ENCODE results near the gene FAM83F.
"Not testable (repeated sequence)": the region's sequence is repeated elsewhere in the genome, so short reads cannot be mapped to it uniquely, and the experiment has no call there.

FAM83F gene

GRCh38 chr22:39966470-39966869 is 28.3 kb upstream of the FAM83F start:
- no peak for DNase-seq

GRCh38 chr22:39967103-39967829 is 27.5 kb upstream of the FAM83F start:
- no peak for DNase-seq

- no peak for DNase-seq
Measured at GRCh38 chr22:39967996-39968972, 26.5 kb upstream of the FAM83F start.

- no peak for DNase-seq
Measured at GRCh38 chr22:39970742-39971141, 24.0 kb upstream of the FAM83F start.

- DNase-seq: no peak
Measured at GRCh38 chr22:39972641-39973040, 22.1 kb upstream of the FAM83F start.

- no peak for DNase-seq
Measured at GRCh38 chr22:39973656-39974055, 21.1 kb upstream of the FAM83F start.

GRCh38 chr22:39974065-39974464 is 20.7 kb upstream of the FAM83F start:
- DNase-seq: no peak

GRCh38 chr22:39979048-39979447 is 15.7 kb upstream of the FAM83F start:
- DNase-seq: no peak

GRCh38 chr22:39979458-39979857 is 15.3 kb upstream of the FAM83F start:
- no peak for DNase-seq

GRCh38 chr22:39980596-39980995 is 14.2 kb upstream of the FAM83F start:
- DNase-seq: no peak

- no peak for DNase-seq
Measured at GRCh38 chr22:39983346-39983745, 11.4 kb upstream of the FAM83F start.

GRCh38 chr22:39984006-39984405 is 10.7 kb upstream of the FAM83F start:
- no peak for DNase-seq

GRCh38 chr22:39984746-39985145 is 10.0 kb upstream of the FAM83F start:
- DNase-seq: no peak

- peak; percentile 43 to 53 for DNase-seq
Measured at GRCh38 chr22:39985383-39986035, 9.2 kb upstream of the FAM83F start.

- no peak for DNase-seq
Measured at GRCh38 chr22:39988386-39989114, 6.2 kb upstream of the FAM83F start.

- no peak for DNase-seq
Measured at GRCh38 chr22:39989633-39990032, 5.1 kb upstream of the FAM83F start.

GRCh38 chr22:39990686-39991085 is 4.1 kb upstream of the FAM83F start:
- no peak for DNase-seq

- no peak for DNase-seq
Measured at GRCh38 chr22:39991159-39991860, 3.4 kb upstream of the FAM83F start.

GRCh38 chr22:39992088-39992826 is 2.5 kb upstream of the FAM83F start:
- no peak for DNase-seq

GRCh38 chr22:39992894-39993293 is 1.9 kb upstream of the FAM83F start:
- not testable (repeated sequence) for DNase-seq

GRCh38 chr22:39994041-39994565 is 651 bp upstream of the FAM83F start:
- peak; percentile 42 to 53 for DNase-seq

Data from activated T-cell treated with anti-CD3 and anti-CD28 coated beads, Interleukin-2, amount 50 U/mL, for 48 hours (primary cell).